Measurements from ENCODE around the gene ITM2B. TPM values are rescaled to one million over a fixed set of nuclear protein-coding genes. Genes with fewer than 3 reads are reported as not detected.

ITM2B gene
- total and polyA plus RNA-seq, 7 donors = 105 to 219 (median 154) TPM

GRCh38 chr13:48188131-48188530 is 44.9 kb upstream of the ITM2B start:
- no peaks in the 10 kb centered on the region for H3K9me3 ChIP-seq
- H3K27ac ChIP-seq = no peak overlapping the region
- H3K36me3 ChIP-seq (ENCODE audit: insufficient read depth in 1 of 2, low read depth in 1 of 2) = no peaks in the 10 kb centered on the region
- no peaks in the 10 kb centered on the region for H3K27me3 ChIP-seq (ENCODE audit: insufficient read depth in 3 of 3, low read length in 2 of 3)
- ATAC-seq (no peak), DNase-seq (no peak)
- 63 to 71% (median 65%) methylated on average over 1 of the region's 1 CpG for WGBS, 3 donors
- intact Hi-C loops (cut with DNase I) = no loop called here
- no peaks in the 10 kb centered on the region for H3K4me1 ChIP-seq
- TF ChIP-seq CTCF (IDR thresholded peaks at IDR 0.05) = no peak
- no peak overlapping the region for H3K4me3 ChIP-seq

- H3K4me1 ChIP-seq = no peaks in the 10 kb centered on the region
- ATAC-seq (no peak), DNase-seq (no peak)
- no peaks in the 10 kb centered on the region for H3K27me3 ChIP-seq (ENCODE audit: insufficient read depth in 3 of 3, low read length in 2 of 3)
- H3K4me3 ChIP-seq = no peak overlapping the region
- no peak for TF ChIP-seq CTCF (IDR thresholded peaks at IDR 0.05)
- intact Hi-C loops (cut with DNase I) = no loop called here
- H3K9me3 ChIP-seq = no peaks in the 10 kb centered on the region
- H3K27ac ChIP-seq = no peak overlapping the region
- WGBS, 3 donors = 68 to 73% (median 68%) methylated on average over 2 of the region's 2 CpGs
- H3K36me3 ChIP-seq (ENCODE audit: insufficient read depth in 1 of 2, low read depth in 1 of 2) = no peaks in the 10 kb centered on the region
Observed at GRCh38 chr13:48188601-48189000, 44.4 kb upstream of the ITM2B start.

GRCh38 chr13:48189171-48189570 is 43.8 kb upstream of the ITM2B start:
- 60 to 76% (median 62%) methylated on average over 1 of the region's 1 CpG for WGBS, 3 donors
- Histone ChIP-seq H3K9me3 (no peaks in the 10 kb centered on the region), H3K36me3 (ENCODE audit: insufficient read depth in 1 of 2, low read depth in 1 of 2) (no peaks in the 10 kb centered on the region), H3K4me3 (no peak overlapping the region), H3K4me1 (no peaks in the 10 kb centered on the region), H3K27ac (no peak overlapping the region), H3K27me3 (ENCODE audit: insufficient read depth in 3 of 3, low read length in 2 of 3) (no peaks in the 10 kb centered on the region)
- TF ChIP-seq CTCF (IDR thresholded peaks at IDR 0.05) = no peak
- no peak for ATAC-seq
- intact Hi-C loops (cut with DNase I) = no loop called here
- DNase-seq = no peak

GRCh38 chr13:48192411-48192935 is 40.5 kb upstream of the ITM2B start:
- Histone ChIP-seq H3K4me3 (no peak overlapping the region), H3K27ac (no peak overlapping the region), H3K27me3 (ENCODE audit: insufficient read depth in 3 of 3, low read length in 2 of 3) (no peaks in the 10 kb centered on the region), H3K36me3 (ENCODE audit: insufficient read depth in 1 of 2, low read depth in 1 of 2) (no peaks in the 10 kb centered on the region), H3K9me3 (no peaks in the 10 kb centered on the region), H3K4me1 (no peaks in the 10 kb centered on the region)
- TF ChIP-seq CTCF (IDR thresholded peaks at IDR 0.05) = no peak
- no peak for ATAC-seq
- 69 to 75% (median 70%) methylated on average over 8 of the region's 8 CpGs for WGBS, 3 donors
- DNase-seq = no peak
- intact Hi-C loops (cut with DNase I) = no loop called here

GRCh38 chr13:48194379-48194754 is 38.6 kb upstream of the ITM2B start:
- intact Hi-C loops (cut with DNase I) = no loop called here
- no peak overlapping the region for H3K4me3 ChIP-seq
- no peaks in the 10 kb centered on the region for H3K9me3 ChIP-seq
- TF ChIP-seq CTCF (IDR thresholded peaks at IDR 0.05) = no peak
- H3K36me3 ChIP-seq (ENCODE audit: insufficient read depth in 1 of 2, low read depth in 1 of 2) = no peaks in the 10 kb centered on the region
- no peaks in the 10 kb centered on the region for H3K27me3 ChIP-seq (ENCODE audit: insufficient read depth in 3 of 3, low read length in 2 of 3)
- no peaks in the 10 kb centered on the region for H3K4me1 ChIP-seq
- ATAC-seq = no peak
- no peak for DNase-seq
- 86 to 94% (median 86%) methylated on average over 3 of the region's 3 CpGs for WGBS, 3 donors
- H3K27ac ChIP-seq = no peak overlapping the region

Data from psoas muscle (tissue), 8 donors.